ENCODE data around the gene AUP1. TPM values are rescaled to one million over a fixed set of nuclear protein-coding genes. Genes with fewer than 3 reads are reported as not detected.

Gene AUP1
- total RNA-seq, 4 donors from 2014 or later: 112 to 148 (median 115) TPM

GRCh38 chr2:74558284-74559230, 29.1 kb upstream of the AUP1 start:
- Histone ChIP-seq H3K27ac (no peak overlapping the region), H3K27me3 (peaks cover 16 to 29% (median 24%) of the 10 kb centered on the region in 3 donors), H3K36me3 (no peaks in the 10 kb centered on the region), H3K9me3 (no peaks in the 10 kb centered on the region), H3K4me3 (no peak overlapping the region), H3K4me1 (peaks cover 0 to 8% of the 10 kb centered on the region in 2 donors)
- ATAC-seq (no peak), DNase-seq (no peak)
- no peak for TF ChIP-seq POLR2A (IDR thresholded peaks at IDR 0.05)
- TF ChIP-seq, protein P1, sequence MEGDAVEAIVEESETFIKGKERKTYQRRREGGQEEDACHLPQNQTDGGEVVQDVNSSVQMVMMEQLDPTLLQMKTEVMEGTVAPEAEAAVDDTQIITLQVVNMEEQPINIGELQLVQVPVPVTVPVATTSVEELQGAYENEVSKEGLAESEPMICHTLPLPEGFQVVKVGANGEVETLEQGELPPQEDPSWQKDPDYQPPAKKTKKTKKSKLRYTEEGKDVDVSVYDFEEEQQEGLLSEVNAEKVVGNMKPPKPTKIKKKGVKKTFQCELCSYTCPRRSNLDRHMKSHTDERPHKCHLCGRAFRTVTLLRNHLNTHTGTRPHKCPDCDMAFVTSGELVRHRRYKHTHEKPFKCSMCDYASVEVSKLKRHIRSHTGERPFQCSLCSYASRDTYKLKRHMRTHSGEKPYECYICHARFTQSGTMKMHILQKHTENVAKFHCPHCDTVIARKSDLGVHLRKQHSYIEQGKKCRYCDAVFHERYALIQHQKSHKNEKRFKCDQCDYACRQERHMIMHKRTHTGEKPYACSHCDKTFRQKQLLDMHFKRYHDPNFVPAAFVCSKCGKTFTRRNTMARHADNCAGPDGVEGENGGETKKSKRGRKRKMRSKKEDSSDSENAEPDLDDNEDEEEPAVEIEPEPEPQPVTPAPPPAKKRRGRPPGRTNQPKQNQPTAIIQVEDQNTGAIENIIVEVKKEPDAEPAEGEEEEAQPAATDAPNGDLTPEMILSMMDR (IDR thresholded peaks at IDR 0.05 in 4 of 5, conservative IDR thresholded peaks at IDR 0.05 in 1 of 5): no peak
- intact Hi-C loops (cut with DNase I; ENCODE audit: low total_unique reads): no loop called here
- in situ Hi-C loops (cut with MboI; ENCODE audit: low sequenced_read_pairs in 4 of 4): no loop called here

- no peaks in the 10 kb centered on the region for H3K36me3 ChIP-seq
Observed at GRCh38 chr2:74556831-74557370, 27.4 kb upstream of the AUP1 start.

DNA sequence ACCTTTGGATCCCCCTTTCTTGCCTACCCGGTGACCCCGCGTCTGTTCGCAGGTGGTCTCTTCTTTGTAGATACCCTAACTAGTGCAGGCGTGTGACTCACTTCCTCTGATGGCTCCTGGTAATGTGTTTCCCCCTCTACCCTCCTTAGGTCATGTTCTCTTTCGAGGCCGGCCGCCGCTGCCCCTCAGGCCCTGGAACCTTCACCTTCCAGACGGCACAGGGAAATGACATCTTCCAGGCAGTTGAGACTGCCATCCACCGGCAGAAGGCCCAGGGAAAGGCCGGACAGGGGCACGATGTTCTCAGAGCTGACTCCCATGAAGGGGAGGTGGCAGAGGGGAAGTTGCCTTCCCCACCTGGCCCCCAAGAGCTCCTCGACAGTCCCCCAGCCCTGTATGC, 26.7 kb upstream of the AUP1 start:
- DNase-seq (no peak), ATAC-seq (no peak)
- no peaks in the 10 kb centered on the region for H3K9me3 ChIP-seq
- H3K36me3 ChIP-seq: no peaks in the 10 kb centered on the region
- TF ChIP-seq POLR2A (IDR thresholded peaks at IDR 0.05): no peak
- TF ChIP-seq, protein P1 (IDR thresholded peaks at IDR 0.05 in 4 of 5, conservative IDR thresholded peaks at IDR 0.05 in 1 of 5): no peak
- intact Hi-C loops (cut with DNase I; ENCODE audit: low total_unique reads): no loop called here
- H3K27me3 ChIP-seq: peaks cover 21 to 36% (median 30%) of the 10 kb centered on the region in 3 donors
- H3K27ac ChIP-seq: no peak overlapping the region
- in situ Hi-C loops (cut with MboI; ENCODE audit: low sequenced_read_pairs in 4 of 4): no loop called here
- H3K4me3 ChIP-seq: peak overlapping the region in 1 of 4 donors; percentile 74
- H3K4me1 ChIP-seq: peaks cover 0 to 8% of the 10 kb centered on the region in 2 donors

More at GRCh38 chr2:74556831-74557370, 27.4 kb upstream of the AUP1 start:
- Histone ChIP-seq H3K27ac (no peak overlapping the region), H3K4me1 (peaks cover 0 to 8% of the 10 kb centered on the region in 2 donors), H3K27me3 (peaks cover 18 to 36% (median 28%) of the 10 kb centered on the region in 3 donors), H3K9me3 (no peaks in the 10 kb centered on the region), H3K4me3 (no peak overlapping the region)
- in situ Hi-C loops (cut with MboI; ENCODE audit: low sequenced_read_pairs in 4 of 4): no loop called here
- ATAC-seq (no peak), DNase-seq (no peak)
- intact Hi-C loops (cut with DNase I; ENCODE audit: low total_unique reads): no loop called here
- TF ChIP-seq, protein P1 (IDR thresholded peaks at IDR 0.05 in 4 of 5, conservative IDR thresholded peaks at IDR 0.05 in 1 of 5): no peak
- TF ChIP-seq POLR2A (IDR thresholded peaks at IDR 0.05): no peak

DNA sequence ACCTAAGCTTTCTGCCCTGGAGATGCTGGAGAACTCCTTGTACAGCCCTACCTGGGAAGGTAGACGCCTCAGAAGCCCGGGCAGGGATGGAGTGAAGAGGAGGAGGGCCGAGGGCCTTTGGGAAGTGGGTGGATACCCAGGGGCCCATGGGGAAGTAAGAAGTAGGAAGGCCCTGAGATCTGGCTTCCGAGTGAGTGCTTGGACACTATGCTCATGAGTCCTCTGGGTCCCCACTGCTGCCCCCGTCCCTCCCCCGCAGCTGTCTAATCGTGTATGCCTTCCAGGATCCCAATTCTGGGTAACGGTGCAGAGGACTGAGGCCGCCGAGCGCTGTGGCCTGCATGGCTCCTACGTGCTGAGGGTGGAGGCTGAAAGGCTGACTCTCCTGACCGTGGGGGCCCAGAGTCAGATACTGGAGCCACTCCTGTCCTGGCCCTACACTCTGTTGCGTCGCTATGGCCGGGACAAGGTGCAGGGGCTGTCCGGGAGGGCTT, 26.2 kb upstream of the AUP1 start:
- in situ Hi-C loops (cut with MboI; ENCODE audit: low sequenced_read_pairs in 4 of 4) (no loop called here), intact Hi-C loops (cut with DNase I; ENCODE audit: low total_unique reads) (no loop called here)
- Histone ChIP-seq H3K27ac (peak overlapping the region in 1 of 4 donors; percentile 76), H3K4me3 (peak overlapping the region; percentile 62 to 75 (median 72)), H3K4me1 (peaks cover 0 to 8% of the 10 kb centered on the region in 2 donors), H3K9me3 (no peaks in the 10 kb centered on the region), H3K27me3 (peaks cover 21 to 36% (median 31%) of the 10 kb centered on the region in 3 donors), H3K36me3 (no peaks in the 10 kb centered on the region)
- no peak for ATAC-seq
- TF ChIP-seq, protein P1 (IDR thresholded peaks at IDR 0.05 in 4 of 5, conservative IDR thresholded peaks at IDR 0.05 in 1 of 5): no peak
- no peak for TF ChIP-seq POLR2A (IDR thresholded peaks at IDR 0.05)
- DNase-seq: no peak

Data from gastrocnemius medialis (tissue), 4 donors.